ENCODE results near the gene EPS8L1.
A peak's percentile ranks its signal among the peaks of the same experiment; 100 is the strongest.
"Not testable (repeated sequence)": the region's sequence is repeated elsewhere in the genome, so short reads cannot be mapped to it uniquely, and the experiment has no call there.

The EPS8L1 gene

DNA sequence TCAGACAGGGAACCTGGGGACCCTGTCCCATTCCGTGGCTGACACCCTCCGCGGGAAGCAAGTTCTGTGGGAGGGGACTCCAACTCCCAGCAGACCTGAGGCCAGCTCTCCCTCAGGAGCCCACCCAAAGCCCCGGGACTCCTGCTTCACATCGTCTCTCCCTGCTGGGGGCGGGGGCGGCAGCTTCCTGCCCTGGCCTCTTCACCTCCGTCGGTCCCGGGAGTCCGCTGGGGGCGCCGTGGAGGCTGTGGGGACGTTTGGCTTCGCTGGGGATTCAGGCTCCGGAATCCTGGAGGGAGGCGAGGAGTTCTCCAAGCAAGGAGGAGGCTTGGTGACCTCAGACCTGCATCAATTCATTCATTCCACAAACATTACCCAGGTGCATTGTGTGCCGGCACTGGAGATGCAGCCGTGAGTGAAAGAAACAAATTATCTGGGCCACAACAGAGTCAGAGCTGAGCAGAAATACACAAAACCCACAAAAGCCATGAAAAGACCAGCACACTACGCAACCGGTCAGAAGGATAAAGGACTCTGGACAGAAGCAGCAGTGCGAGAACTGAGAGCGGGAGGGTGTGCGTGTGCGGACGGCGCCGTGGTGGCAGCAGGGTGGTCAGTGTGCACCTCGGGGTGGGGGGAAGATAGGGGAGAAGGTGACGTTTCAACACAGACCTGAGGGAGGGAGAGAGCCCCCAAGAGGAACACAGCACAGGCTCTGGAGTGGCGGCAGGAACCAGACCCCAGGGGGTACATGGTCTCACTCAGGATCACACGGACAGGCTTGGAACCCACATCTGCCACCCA, 19.0 kb downstream of the EPS8L1 start:
- no peak for DNase-seq (ENCODE audit: low read depth)

DNA sequence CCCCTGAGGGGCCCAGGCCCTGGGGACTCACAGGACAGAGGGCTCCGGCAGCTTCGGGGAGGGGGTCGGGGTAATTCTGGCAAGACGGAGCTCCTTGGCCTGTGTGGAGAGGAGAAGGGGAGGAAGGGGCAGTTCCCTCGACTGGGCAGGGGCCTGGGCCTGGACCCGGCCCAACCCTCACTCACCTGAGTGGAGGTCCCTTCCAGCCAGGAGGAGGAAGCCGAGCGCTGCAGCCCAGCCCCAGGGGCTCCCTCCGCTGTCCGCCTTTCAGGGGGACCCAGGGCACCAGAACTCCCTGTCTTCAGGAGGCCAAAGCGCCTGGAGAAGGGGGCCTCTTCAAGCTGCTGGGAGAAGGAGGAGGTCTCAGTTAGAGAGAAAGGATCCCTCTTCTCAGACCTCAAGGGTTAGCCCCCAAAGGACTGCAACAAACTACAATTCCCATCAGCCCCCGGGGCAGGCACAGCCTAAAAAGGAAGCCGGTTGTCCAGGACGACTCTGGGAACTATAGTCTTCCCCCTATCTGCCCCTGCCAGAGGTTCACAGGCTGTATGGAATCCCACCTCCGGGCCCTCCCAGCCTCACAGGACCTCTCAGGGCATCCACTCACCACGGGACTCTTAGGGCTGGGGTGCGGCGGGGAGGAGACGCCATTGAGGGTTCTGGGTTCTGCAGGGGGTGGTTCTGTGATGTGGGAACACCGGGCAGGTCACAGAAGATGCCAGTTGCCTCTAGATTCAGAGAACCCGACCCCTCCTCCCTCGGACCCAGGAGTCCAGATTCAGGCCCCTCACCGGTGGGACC, 19.8 kb downstream of the EPS8L1 start:
- no peak for DNase-seq (ENCODE audit: low read depth)

DNA sequence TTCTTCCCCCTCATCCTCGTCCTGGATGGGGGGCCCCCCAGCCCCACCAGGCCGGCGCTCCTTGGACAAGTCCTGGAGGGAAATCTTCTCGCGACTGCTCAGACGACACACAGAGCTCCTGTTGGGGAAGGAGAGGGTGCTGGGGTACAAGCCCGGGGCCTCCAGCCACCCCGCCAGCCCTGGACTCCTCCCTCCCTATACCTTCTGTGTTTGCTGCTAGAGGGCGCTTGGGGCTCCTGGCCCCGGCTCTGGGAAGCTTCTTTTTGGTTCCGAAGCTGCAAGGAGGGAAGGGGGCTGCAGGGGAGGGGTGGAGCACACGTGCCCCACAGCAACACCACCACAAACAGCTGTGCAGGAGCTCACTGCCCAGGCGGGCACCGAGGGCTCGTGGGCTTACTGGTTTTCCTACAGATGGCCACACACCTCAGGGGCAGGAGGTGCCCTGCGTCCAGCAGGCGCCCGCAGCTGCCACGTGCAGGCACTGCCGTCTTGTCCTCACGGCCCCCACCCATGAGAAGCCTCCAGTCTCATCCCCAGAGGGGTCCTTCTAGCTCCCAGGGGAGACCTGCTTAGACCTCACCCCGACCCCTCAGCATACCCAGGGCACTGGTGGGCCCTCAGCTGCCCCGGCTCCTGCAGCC, 20.5 kb downstream of the EPS8L1 start:
- DNase-seq (ENCODE audit: low read depth) = no peak

DNA sequence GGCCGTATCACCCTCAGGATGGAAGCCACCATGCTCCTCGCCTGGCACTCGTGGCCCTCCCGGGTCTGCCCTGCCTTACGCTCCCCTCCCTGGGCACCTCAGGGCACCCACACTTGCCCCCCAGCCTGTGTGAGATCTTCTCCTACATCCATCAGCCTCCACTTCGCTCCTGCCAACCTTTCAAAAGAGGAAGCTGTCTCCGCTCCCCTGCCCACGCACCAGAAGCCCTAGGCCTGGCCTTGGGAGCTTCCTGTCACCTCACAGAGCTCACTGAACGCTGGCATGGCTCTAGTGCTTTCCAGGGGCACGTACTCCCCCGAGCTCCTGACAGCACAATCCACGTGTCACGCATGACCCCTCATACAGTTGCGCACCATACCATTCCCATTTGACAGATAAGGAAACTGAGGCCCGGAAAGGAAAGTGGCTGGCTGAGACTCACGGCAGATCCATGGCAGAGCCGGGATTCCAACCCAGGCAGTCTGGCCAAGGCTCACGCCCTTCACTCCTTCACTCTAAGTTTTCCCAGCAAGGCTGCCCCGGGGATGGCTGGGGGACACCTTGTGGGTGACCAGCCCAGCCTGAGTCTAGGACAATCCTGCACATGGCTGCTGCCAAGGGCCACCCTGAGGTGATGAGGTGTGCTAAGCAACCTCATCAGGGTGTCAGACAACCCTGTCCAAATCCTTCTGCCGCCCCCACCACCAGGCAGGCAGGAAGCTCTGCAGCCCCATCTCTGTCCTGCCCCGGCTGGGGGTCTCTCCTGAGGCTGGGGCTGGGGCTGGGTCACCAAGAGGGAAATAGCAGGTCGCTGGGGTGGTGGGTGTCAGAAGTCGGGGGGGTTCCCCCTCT, 22.4 kb downstream of the EPS8L1 start:
- no peak for DNase-seq (ENCODE audit: low read depth)

DNA sequence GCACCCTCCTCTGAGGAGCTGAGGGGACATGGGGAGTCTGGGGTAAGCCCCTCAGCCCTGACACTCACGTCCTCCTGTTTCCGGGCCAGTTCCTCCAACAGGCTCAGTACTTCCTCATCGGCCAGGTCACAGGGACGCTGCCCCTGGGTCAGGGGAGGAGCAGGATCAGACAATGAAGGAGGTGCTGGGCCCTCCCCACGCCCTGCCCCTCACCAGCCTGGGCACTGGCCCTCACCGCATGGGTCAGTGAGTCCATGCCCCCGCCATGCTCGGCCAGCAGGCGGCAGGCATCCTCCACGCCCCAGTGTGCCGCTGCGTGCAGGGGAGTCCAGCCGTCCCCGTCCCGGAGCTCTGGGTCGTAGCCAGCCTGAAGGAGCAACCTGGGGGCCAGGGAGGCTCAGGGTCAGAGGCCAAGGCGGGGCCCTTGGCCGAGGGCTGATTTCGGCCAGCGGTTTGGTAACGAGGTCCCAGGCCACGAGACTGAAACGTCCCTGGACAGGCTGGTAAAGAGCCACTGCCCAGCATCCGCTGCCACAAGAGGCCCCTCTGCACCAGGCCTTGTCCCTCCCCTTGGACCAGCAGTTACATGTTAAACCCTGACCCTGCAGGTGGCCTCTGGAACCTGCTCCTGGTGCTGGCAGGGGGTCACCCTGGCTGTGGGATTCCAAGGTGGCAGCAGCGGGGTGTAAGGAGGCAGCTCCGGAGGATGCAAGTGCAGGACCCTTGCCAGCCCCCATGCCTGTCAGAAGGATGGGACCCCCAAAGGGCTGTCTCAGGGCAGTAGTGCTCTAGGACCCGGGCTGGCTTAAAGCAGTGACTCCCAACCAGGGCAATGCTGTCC, 23.3 kb downstream of the EPS8L1 start:
- DNase-seq (ENCODE audit: low read depth) = no peak

DNA sequence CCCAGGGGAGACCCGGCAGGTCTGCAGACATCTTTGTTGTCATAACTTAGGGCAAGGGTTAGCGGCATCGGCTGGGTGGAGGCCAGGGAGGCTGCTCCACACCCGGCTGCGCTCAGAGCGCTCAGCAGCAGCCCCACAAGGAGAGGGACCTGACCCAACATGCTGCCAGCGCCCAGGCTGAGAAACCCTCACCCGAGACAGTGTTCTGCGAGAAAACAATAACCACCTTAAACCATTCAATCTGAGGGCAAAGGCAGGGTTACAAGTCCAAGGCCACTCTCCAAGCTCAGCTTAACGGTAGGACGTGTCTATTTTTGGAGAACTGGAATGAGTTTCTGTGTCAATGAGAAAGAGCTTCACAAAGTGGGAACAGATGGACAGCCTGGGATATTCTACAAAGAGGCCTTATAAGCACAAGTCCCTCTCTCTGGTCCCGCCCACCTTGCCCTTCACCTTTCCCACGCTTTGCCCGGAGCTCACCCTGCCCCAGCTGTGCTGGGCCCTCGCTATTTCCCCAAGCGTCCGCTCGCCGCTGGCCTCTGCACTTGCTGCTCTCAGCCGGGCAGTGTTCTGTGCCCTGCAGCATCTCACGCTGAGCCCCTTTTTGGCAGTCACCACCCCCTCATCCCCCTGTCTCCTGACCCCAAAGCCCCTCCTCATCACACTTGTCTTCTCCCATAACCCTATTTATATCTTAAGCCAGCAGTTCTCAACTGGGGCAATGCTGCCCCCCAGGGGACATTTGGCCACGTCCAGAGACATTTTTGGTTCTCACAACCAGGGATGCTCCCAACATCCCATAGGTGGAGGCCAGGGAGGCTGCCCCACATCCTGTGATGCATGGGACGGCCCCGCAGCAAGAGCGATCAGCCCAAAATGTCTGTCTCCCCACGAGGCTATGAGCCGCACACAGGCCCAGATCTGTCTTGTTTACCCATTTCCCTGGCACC, 24.2 kb downstream of the EPS8L1 start:
- DNase-seq (ENCODE audit: low read depth) = no peak

DNA sequence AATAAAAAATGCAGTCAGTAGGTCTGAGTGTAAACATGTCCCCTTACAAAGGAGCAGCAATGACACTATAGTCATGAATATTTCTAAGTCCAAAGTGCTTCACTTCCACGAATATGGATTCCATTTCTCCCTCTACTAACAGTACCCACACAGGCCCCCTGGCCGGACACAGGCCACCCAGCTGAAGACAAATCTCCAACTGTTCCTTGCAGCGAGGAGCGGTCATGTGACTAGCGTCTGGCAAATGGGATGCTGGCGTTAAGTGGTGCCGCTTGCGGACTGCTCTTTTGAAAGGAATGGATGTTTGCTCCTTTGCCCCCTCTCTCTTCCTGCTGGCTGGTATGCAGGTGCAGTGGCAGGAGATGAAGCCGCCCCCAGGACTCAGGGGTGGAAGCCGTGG, 25.6 kb downstream of the EPS8L1 start:
- no peak for DNase-seq (ENCODE audit: low read depth)

DNA sequence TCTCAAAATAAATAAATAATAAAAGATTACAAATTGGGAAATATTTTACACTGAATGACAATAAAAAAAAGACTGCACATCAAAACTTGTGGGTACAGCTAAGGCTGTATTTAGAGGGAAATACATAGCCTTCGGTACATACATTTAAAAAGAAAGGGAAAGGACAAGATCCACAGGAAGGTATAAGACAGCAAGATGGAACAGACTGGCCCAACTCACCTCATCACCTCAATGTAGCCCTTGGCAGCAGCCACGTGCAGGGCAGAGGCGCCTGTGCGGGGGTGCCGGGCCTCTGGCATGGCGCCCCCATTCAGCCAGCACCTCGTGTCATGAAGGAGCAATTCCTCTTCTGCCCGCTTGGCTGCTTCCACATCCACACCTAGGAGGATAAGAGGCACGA, 27.5 kb downstream of the EPS8L1 start:
- no peak for DNase-seq (ENCODE audit: low read depth)

DNA sequence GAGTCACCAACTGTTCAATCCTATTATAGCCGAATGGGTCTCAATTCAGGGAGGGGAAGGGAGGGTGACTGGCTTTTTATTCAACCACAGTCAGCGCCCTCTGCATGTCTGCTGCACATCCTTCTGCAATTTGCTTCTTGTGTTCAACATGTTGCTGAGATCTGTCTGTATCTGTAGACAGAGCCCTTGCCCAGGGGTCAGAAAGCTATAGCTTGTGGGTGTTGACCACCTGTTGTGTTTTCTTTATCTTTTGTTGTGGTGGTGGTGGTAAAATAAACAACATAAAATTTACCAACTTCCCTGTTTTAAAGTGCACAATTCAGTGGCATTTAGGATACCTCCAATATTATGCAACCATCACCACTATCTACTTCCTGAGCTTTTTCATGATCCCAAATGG, 29.6 kb downstream of the EPS8L1 start:
- DNase-seq (ENCODE audit: low read depth) = no peak

DNA sequence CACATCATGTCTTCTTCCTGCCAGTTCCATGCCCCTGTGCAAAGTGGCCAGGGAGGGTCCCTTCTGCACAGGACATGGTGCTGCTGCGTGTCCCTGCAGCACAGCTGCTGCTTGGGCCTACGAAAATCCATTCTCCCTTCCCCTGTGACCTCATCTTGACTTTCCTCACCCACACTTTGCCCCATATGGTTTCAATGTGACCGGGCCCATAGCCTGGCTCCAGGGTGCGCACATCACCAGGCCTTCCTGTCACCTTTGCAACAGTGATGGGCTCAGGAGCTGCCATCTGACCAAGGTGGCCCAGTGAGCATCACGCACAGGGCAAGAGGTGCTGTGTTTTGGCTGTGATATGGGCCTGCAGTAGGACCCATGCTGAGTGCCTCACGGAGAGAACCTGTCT, 30.9 kb downstream of the EPS8L1 start:
- DNase-seq (ENCODE audit: low read depth) = no peak

DNA sequence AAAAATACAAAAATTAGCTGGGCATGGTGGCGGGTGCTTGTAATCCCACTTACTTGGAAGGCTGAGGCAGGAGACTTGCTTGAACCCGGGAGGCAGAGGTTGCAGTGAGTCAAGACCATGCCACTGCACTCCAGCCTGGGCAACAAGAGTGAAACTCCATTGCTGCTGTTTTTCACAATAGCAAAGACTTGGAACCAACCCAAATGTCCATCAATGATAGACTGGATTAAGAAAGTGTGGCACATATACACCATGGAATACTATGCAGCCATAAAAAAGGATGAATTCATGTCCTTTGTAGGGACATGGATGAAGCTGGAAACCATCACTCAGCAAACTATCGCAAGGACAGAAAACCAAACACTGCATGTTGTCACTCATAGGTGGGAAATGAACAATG, 31.6 kb downstream of the EPS8L1 start:
- not testable (repeated sequence) for DNase-seq (ENCODE audit: low read depth)

DNA sequence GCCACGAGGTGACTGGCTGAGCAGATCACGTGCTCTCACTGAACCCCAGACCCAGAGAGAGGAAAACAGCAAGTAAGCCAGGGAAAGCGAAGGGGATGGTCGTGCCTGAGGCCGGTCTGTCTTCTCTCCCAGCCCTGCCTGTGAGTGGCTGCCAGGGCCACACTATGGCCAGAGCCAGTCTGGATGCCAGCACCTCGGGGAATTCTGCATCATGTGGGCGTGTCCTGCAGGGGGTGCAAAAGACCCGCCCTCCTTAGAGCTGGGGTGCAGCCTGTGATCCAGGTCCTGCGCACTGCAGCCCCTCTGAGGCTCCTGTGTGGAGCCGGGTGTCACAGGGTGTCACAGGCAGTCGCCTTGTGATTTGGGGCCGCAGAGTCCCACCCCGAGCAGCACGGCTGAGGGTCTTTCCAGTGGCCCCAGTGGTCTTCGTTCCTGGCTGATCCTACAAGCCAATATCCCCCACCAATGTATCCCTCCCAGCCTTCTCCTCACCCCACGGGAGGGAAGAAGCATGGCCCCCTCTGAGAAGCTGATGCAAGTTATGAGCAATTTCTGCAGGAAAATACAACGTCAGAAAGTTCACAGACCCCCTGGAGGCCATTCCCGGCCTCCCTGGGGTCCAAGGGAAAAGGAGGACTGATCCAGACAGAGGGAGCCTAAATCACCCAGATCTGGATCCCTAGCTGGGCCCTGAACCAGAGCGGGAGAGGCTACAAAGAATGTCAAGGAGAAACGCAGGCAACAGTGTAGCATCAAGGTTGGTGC, 34.0 kb downstream of the EPS8L1 start:
- DNase-seq (ENCODE audit: low read depth) = no peak

DNA sequence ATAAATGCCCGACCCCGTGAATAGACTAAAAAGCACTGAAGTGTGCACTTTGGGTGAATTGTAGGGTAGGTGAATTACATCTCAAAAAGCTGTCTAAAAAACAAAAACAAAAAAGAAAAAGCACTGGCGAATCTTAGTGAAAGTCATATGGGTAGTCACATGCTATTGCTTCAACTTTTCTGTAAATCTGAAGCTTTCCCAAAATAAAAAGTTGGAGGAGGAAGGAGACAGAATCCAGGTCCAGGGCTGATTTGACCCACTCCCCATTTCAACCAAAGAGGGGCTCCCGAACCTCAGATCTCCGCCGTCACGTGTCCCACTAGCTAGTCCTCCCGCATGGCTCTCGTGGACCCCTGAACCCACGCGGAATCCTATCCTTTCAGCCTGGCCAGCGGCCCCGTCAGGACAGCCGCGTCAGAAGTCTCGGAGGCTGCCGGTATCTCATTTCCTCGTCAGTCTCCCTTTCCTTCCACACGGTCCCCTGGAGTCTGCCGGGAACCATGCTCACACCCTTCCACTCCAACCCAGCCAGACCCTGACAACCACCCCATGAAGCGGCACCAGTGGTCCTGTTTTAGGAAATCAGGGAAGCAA, 35.7 kb downstream of the EPS8L1 start:
- DNase-seq (ENCODE audit: low read depth) = no peak

DNA sequence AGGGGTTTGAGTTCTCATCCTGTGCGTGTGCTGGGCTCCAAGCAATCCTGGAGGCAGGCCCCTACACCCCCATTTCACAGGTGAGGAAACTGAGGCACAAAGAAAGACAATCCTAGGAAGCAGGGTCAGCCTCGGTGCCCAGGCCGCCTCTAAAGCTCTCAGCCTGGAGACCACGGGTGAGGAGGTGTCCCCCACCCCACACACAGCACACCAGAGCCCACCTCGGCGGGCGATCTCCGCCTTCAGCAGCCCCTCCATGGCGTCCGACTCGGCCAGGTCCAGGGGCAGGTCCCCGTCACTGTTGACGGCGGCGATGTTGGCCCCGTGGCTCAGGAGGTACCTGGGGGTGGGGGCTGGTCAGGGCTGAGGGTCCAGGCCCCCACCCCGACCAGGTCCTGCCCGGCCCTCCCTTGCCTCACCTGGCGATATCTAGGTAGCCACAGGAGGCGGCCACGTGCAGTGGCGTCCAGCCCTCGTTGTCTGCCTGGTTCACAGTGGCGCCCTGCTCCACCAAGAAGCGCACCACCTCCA, 36.6 kb downstream of the EPS8L1 start:
- DNase-seq (ENCODE audit: low read depth) = no peak

DNA sequence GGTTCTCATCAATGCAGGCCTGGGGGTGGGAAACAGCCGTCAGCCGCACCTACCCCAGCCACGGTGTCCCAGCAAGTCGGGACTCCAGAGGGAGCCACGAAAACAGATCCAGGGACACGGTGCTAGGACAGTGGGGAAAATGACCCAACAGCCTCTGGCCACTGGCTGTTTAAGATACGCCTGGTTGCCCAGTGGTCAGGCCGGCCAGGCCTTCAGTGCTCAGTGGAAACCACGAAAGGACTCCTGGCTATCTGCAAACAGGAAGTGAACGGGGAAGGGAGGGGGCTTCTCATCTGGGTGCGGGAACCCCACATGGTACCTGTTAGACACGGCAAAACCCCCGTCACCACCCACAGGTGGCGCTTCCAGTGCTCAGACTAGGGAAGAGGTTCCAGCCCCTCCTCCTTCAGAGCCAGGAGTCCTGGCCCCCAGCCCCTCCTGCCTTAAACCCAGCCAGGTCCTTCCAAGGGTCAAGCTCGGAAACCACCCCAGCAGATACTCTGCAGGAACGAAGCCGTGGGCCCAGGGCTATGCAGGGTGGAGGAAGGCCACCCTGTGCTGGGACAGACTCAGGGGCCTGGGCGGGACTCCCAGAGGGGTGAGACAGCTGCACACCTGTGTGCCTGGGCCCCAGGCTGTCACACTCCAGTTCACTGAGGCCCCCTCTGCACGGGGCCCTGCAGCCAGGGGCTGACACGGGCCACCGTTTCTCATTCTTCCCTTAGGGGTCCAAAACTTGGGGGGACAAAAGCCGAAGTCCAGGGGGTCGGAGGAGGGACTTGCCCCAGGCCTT, 37.3 kb downstream of the EPS8L1 start:
- no peak for DNase-seq (ENCODE audit: low read depth)

DNA sequence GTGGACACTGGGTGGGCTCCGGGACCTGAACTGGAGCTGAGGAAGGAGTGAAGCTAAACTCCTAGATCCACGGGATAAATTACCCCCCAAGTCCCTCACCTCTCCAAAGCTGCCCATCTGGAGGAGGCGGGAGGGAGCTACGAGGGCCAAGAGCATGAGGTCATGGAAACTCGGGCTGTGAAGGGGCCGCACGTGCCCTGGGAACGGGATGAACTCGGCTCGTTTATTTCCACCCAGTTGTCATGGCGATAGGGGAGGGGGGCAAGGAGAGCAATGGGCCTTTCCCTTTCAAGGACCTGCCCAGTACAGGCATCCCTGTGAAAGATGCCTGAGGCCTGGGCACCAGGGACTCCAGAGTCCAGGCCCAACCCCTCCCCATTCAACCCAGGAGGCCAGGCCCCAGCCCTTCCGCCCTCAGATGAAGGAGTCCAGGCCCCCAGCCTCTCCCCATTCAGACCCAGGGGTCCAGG, 37.9 kb downstream of the EPS8L1 start:
- peak; percentile 67 for DNase-seq (ENCODE audit: low read depth)

DNA sequence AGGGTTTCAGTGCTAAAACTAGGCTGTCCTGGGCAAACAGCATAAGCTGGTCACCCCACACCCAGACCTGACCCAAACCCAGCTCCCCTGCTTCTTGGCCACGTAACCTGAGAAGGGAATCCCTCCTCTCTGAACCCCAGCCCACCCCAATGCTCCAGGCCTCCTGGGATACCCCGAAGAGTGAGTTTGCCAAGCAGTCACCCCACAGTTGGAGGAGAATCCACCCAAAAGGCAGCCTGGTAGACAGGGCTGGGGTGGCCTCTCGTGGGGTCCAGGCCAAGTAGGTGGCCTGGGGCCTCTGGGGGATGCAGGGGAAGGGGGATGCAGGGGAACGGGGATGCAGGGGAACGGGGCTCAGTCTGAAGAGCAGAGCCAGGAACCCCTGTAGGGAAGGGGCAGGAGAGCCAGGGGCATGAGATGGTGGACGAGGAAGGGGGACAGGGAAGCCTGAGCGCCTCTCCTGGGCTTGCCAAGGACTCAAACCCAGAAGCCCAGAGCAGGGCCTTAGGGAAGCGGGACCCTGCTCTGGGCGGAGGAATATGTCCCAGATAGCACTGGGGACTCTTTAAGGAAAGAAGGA, 39.0 kb downstream of the EPS8L1 start:
- no peak for DNase-seq (ENCODE audit: low read depth)
